Measurements from ENCODE around the gene RHEX.

Gene RHEX

DNA sequence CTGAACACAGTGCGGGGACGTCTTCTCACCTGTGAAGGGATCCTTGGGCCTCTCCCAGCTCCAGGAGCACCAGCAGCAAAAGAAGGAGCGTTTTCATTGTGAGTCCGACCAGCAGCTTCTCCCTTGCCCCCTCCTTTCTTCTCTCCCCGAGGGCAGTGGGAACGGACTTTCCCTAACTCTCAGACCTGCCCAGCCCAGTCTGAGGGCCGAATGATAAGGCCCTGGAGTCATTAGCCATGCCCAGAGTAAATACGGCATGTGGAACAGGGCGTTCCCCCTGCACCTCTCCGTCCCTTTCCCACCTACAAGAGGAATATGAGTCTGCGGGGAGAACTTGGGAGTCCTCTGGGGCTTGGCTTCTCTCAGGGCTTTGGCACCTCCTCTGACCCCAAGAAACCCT lies 29.3 kb upstream of the RHEX start, which contains the start of gene CTSE:
TSS of gene CTSE (minus strand) at position 201 of the 400 bp plus-strand sequence. CDS start at position 97, 104 bp downstream.
- Histone ChIP-seq H3K9me3 (no peaks in the 10 kb centered on the region), H3K27me3 (peaks cover 0 to 5% of the 10 kb centered on the region in 2 donors), H3K4me3 (no peak within 1 kb of the TSS), H3K27ac (no peak within 1 kb of the TSS), H3K4me1 (no peaks in the 10 kb centered on the region), H3K36me3 (no peaks in the 10 kb centered on the region)
- no peak for DNase-seq
- intact Hi-C loops (cut with DNase I; ENCODE audit: low total_unique reads): no loop called here
- TF ChIP-seq, protein P1, sequence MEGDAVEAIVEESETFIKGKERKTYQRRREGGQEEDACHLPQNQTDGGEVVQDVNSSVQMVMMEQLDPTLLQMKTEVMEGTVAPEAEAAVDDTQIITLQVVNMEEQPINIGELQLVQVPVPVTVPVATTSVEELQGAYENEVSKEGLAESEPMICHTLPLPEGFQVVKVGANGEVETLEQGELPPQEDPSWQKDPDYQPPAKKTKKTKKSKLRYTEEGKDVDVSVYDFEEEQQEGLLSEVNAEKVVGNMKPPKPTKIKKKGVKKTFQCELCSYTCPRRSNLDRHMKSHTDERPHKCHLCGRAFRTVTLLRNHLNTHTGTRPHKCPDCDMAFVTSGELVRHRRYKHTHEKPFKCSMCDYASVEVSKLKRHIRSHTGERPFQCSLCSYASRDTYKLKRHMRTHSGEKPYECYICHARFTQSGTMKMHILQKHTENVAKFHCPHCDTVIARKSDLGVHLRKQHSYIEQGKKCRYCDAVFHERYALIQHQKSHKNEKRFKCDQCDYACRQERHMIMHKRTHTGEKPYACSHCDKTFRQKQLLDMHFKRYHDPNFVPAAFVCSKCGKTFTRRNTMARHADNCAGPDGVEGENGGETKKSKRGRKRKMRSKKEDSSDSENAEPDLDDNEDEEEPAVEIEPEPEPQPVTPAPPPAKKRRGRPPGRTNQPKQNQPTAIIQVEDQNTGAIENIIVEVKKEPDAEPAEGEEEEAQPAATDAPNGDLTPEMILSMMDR (IDR thresholded peaks at IDR 0.05): no peak

DNA sequence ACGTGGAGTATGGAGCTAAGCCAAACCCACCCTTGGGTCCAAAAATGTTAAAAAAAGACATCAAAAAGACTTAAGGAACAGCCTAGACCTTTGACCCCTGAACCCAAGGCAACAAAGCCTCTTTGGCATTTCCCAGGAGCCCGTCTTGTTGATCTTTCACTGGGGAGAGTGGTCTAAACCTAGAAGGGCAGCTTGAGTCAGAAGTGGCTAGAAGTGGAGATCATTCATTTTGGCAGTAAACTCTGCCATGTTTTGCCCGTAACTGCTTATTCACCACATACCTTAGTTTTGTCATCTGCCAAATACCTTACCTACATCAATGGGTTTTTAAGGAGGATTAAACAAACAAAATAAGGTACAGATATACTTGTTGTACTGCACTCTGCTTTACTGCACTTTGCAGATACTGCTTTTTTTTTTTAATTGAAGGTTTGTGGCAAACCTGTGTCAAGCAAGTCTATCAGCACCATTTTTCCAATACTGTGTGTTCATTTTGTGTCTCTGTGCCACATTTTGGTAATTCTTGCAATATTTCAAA lies 27.6 kb upstream of the RHEX start:
- H3K27ac ChIP-seq: no peak overlapping the region
- intact Hi-C loops (cut with DNase I; ENCODE audit: low total_unique reads): no loop called here
- H3K36me3 ChIP-seq: no peaks in the 10 kb centered on the region
- H3K4me1 ChIP-seq: no peaks in the 10 kb centered on the region
- H3K27me3 ChIP-seq: peaks cover 0 to 17% of the 10 kb centered on the region in 2 donors
- no peaks in the 10 kb centered on the region for H3K9me3 ChIP-seq
- DNase-seq: no peak
- H3K4me3 ChIP-seq: no peak overlapping the region
- TF ChIP-seq, protein P1 (IDR thresholded peaks at IDR 0.05): no peak

DNA sequence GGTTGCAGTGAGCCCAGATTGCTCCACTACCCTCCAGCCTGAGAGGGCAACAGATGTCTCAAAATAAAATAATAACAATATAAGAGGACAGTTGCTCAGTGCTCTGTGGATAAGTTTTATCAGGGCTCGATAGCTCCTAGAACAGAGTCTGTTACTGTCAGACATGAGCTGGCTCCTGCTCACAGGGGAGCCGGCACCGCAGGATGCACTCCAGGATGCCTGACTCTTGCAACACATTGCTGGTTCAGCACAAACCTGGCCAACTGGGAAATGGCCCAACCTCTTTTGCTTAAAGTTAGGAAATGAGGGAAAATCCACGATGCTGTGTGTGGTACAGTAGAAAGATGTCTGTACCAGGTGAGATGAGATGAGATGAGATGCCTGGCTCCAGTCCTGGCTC lies 23.5 kb upstream of the RHEX start:
- H3K4me3 ChIP-seq: no peak overlapping the region
- no peak overlapping the region for H3K27ac ChIP-seq
- peak in 1 of 2 donors; percentile 44 for DNase-seq
- no peaks in the 10 kb centered on the region for H3K4me1 ChIP-seq
- TF ChIP-seq, protein P1 (IDR thresholded peaks at IDR 0.05): no peak
- H3K36me3 ChIP-seq: no peaks in the 10 kb centered on the region
- intact Hi-C loops (cut with DNase I; ENCODE audit: low total_unique reads): no loop called here
- no peaks in the 10 kb centered on the region for H3K9me3 ChIP-seq
- H3K27me3 ChIP-seq: peaks cover 0 to 13% of the 10 kb centered on the region in 2 donors

DNA sequence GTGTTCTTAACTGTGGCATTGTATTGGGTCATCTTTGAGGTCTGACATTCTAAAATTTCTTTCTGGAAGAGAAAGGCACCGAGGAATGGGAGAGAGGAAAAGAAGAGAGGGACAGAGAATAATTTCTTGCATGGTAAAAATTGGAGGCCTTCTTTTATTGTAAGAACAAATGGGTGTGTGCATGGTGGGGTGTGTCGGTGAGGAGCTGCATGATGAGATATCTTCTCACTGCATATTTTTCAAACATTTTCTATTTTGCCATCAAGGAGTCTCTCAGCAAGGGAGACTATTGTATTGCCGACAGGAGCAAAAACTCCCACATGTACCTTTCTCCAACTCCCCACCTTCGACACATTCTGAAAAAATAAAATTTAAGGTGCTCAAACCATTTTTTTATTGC lies 22.8 kb upstream of the RHEX start:
- Histone ChIP-seq H3K4me3 (no peak overlapping the region), H3K9me3 (no peaks in the 10 kb centered on the region), H3K4me1 (no peaks in the 10 kb centered on the region), H3K27me3 (peaks cover 0 to 13% of the 10 kb centered on the region in 2 donors), H3K27ac (no peak overlapping the region), H3K36me3 (no peaks in the 10 kb centered on the region)
- intact Hi-C loops (cut with DNase I; ENCODE audit: low total_unique reads): no loop called here
- TF ChIP-seq, protein P1 (IDR thresholded peaks at IDR 0.05): no peak
- DNase-seq: no peak

DNA sequence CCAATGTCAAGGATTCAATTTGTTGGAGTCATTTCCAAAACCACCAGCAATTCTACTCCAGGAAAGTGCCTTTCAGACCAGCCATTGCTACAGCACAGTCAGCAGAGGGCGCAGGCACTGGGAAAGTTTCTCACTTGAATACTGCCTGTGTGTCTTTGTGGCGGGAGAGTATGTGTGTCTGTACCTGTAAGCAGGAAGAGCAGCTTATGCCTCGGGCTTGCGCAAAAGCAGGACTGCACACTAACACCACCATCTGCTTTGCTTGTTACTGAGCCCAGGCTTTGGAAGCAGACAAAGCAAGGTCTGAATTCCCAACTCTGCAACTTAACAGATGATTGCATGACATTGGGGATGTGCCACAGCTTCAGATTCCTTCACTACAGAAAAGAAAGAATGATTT lies 22.3 kb upstream of the RHEX start:
- TF ChIP-seq, protein P1 (IDR thresholded peaks at IDR 0.05): peak; percentile 39 to 54
- Histone ChIP-seq H3K36me3 (no peaks in the 10 kb centered on the region), H3K4me1 (no peaks in the 10 kb centered on the region), H3K27me3 (peaks cover 0 to 13% of the 10 kb centered on the region in 2 donors), H3K4me3 (no peak overlapping the region), H3K9me3 (no peaks in the 10 kb centered on the region), H3K27ac (no peak overlapping the region)
- peak in 1 of 2 donors; percentile 42 for DNase-seq
- intact Hi-C loops (cut with DNase I; ENCODE audit: low total_unique reads): no loop called here

Data from tibial artery (tissue), 4 donors.